Liver (tissue), 3 donors: ENCODE results near the gene LRRC40.

Source experiments
- EGR1 ChIP-seq, 2 donors: IDR thresholded peaks; 2 replicates each; pipeline ENCODE4 v1.6.1; 2016 to 2018; ENCODE audit warnings: antibody characterized with exemption in 2 of 2, low read depth in 2 of 2
- SP1 ChIP-seq: IDR thresholded peaks from 2 replicates; pipeline ENCODE4 v1.6.1; 2018; ENCODE audit warnings: antibody characterized with exemption, mild to moderate bottlenecking
- TAF1 ChIP-seq: conservative IDR thresholded peaks from 2 replicates; pipeline ENCODE4 v1.6.1; 2016; ENCODE audit warnings: antibody characterized with exemption, mild to moderate bottlenecking
- TF ChIP-seq, protein P1 (sequence below): IDR thresholded peaks from 2 replicates; pipeline ENCODE4 v1.6.1; 2016; ENCODE audit warnings: antibody characterized with exemption, mild to moderate bottlenecking
- TF ChIP-seq, protein P2 (sequence below): fragments of 150-350 bp; IDR thresholded peaks from 2 replicates; pipeline ENCODE4 v1.5.1; 2017; ENCODE audit warnings: improper control_type of control experiment, low read depth, low read length; ENCODE audit not compliant: missing input control
- TF ChIP-seq, protein P3 (sequence below): IDR thresholded peaks from 2 replicates; pipeline ENCODE4 v1.6.1; 2016; ENCODE audit warnings: antibody characterized with exemption
- donor health status: healthy.
- donor health status: healthy.

DNA sequence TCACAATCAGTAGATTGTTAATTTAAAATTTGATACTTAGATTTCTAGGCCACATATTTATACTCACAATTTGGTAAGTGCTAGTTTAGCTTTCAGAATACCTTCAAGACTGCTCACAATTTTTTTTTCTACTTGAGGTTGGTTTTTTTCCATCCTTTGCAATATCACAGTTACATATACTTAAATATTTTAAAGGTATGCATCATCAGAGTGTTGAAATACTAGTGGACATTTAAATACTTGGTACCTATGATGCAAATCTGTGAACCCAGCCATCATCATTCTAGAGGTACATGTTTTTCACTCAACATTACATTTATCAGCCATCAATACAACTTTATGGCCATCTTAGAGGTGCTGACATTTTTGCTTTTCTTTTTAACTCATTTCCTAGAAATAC, 6.2 kb upstream of the LRRC40 start:
- TF ChIP-seq, protein P1, sequence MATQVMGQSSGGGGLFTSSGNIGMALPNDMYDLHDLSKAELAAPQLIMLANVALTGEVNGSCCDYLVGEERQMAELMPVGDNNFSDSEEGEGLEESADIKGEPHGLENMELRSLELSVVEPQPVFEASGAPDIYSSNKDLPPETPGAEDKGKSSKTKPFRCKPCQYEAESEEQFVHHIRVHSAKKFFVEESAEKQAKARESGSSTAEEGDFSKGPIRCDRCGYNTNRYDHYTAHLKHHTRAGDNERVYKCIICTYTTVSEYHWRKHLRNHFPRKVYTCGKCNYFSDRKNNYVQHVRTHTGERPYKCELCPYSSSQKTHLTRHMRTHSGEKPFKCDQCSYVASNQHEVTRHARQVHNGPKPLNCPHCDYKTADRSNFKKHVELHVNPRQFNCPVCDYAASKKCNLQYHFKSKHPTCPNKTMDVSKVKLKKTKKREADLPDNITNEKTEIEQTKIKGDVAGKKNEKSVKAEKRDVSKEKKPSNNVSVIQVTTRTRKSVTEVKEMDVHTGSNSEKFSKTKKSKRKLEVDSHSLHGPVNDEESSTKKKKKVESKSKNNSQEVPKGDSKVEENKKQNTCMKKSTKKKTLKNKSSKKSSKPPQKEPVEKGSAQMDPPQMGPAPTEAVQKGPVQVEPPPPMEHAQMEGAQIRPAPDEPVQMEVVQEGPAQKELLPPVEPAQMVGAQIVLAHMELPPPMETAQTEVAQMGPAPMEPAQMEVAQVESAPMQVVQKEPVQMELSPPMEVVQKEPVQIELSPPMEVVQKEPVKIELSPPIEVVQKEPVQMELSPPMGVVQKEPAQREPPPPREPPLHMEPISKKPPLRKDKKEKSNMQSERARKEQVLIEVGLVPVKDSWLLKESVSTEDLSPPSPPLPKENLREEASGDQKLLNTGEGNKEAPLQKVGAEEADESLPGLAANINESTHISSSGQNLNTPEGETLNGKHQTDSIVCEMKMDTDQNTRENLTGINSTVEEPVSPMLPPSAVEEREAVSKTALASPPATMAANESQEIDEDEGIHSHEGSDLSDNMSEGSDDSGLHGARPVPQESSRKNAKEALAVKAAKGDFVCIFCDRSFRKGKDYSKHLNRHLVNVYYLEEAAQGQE: no peak
- TF ChIP-seq, protein P2, sequence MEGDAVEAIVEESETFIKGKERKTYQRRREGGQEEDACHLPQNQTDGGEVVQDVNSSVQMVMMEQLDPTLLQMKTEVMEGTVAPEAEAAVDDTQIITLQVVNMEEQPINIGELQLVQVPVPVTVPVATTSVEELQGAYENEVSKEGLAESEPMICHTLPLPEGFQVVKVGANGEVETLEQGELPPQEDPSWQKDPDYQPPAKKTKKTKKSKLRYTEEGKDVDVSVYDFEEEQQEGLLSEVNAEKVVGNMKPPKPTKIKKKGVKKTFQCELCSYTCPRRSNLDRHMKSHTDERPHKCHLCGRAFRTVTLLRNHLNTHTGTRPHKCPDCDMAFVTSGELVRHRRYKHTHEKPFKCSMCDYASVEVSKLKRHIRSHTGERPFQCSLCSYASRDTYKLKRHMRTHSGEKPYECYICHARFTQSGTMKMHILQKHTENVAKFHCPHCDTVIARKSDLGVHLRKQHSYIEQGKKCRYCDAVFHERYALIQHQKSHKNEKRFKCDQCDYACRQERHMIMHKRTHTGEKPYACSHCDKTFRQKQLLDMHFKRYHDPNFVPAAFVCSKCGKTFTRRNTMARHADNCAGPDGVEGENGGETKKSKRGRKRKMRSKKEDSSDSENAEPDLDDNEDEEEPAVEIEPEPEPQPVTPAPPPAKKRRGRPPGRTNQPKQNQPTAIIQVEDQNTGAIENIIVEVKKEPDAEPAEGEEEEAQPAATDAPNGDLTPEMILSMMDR: no peak
- TF ChIP-seq, protein P3, sequence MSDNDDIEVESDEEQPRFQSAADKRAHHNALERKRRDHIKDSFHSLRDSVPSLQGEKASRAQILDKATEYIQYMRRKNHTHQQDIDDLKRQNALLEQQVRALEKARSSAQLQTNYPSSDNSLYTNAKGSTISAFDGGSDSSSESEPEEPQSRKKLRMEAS: no peak
- TF ChIP-seq SP1: no peak
- TF ChIP-seq EGR1 (IDR thresholded peaks at IDR 0.05; ENCODE audit: low read depth in 2 of 2): no peak
- TF ChIP-seq TAF1: no peak
